Measurements from ENCODE around the gene RTN4RL2. TPM values are rescaled to one million over a fixed set of nuclear protein-coding genes. Genes with fewer than 3 reads are reported as not detected.

Gene RTN4RL2
- total and polyA plus RNA-seq, 12 donors: 0.24 to 2.1 (median 0.71) TPM; not detected in 3

DNA sequence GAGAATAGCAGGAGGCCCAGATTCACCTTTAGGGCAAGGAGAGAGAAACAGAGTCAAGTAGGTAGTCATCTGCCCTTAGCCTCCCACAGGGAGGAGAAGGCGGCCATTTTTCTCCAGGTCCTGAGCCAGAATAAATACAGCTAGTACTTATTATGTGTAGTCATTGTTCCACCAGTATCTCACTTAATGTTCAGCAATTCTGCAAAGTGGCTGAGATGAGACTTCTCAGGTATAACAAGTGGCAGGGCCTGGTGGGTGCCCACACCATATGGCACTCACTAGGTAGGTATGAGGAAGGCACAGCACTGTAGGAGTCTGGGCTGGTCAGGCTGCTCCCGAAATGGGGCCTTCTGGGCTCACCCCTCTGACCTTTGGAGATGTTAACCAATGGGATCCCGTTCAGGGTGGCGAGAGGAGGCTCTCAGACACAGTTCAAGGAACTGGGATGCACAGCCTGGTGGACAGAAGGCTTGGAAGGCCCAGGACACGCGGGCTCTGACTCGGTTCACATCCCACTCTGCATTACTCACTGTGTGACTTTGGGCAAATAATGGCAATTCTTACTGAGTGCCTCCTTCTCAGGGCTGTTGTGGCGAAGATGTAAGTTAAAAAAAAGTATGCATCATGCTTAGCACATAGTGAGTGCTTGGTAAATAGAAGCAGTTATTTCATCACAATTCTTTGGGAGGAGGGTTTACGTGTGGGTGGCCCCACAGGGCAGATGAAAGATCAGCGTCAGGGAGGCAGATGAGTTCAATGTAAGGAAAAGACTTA, 25.1 kb downstream of the RTN4RL2 start:
- TF ChIP-seq, protein P1, sequence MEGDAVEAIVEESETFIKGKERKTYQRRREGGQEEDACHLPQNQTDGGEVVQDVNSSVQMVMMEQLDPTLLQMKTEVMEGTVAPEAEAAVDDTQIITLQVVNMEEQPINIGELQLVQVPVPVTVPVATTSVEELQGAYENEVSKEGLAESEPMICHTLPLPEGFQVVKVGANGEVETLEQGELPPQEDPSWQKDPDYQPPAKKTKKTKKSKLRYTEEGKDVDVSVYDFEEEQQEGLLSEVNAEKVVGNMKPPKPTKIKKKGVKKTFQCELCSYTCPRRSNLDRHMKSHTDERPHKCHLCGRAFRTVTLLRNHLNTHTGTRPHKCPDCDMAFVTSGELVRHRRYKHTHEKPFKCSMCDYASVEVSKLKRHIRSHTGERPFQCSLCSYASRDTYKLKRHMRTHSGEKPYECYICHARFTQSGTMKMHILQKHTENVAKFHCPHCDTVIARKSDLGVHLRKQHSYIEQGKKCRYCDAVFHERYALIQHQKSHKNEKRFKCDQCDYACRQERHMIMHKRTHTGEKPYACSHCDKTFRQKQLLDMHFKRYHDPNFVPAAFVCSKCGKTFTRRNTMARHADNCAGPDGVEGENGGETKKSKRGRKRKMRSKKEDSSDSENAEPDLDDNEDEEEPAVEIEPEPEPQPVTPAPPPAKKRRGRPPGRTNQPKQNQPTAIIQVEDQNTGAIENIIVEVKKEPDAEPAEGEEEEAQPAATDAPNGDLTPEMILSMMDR (IDR thresholded peaks at IDR 0.05): no peak
- no peak for TF ChIP-seq POLR2A (IDR thresholded peaks at IDR 0.05)

DNA sequence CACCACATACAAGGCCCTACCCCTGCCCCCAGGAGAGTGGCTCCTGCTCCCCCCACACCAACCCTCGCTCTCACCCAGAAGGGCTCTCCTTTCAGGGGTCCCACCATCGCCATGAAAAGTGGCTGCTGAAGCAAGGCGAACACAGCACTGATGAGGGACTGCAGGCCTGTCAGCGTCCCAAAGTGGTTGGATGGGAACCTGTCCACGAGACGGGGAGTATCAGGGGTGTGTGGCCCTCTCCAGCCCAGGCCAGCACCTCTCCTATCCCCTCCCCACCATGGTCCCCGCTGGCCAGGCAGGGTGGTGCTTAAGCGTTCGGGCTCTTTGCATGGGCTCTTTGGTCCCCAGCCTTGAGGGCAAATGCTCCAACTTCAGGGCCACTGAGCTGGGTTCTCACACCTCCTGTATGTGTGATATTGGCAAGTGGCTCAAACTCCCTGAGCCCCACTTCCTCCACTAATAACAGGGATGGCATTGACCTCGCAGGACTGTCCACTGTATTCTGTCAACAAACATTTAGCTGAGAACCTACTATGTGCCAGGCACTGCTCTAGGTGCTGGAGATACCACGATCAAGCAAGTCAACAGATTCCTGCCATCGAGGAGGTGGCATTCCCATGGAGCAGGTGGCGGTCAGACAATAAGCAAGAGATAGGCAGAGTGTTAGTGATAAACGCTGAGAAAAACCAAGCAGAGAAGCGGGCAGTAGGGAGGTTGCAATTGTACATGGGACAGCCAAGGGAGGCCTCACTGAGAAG, 26.9 kb downstream of the RTN4RL2 start:
- H3K4me1 ChIP-seq (replicated peaks in 1 of 2): peaks cover 7 to 12% of the 10 kb centered on the region in 2 donors
- intact Hi-C loops (cut with DNase I): loop anchor here in 1 of 2 donors (10.0 kb wide), 1 partner anchor 142 kb away; no protein-coding TSS in a partner anchor
- no peaks in the 10 kb centered on the region for H3K9me3 ChIP-seq (replicated peaks in 1 of 3)
- TF ChIP-seq, protein P1 (IDR thresholded peaks at IDR 0.05): no peak
- no peak for TF ChIP-seq POLR2A (IDR thresholded peaks at IDR 0.05)
- peaks cover 0 to 5% of the 10 kb centered on the region in 2 donors for H3K36me3 ChIP-seq (replicated peaks in 1 of 2)
- no peak overlapping the region for H3K27ac ChIP-seq
- no peak overlapping the region for H3K4me3 ChIP-seq
- 93 to 96% (median 94%) methylated on average over 12 to 15 of the region's 15 CpGs for WGBS, 4 donors
- no peaks in the 10 kb centered on the region for H3K27me3 ChIP-seq
- no peak for DNase-seq

More for the DNA sequence above, 25.1 kb downstream of the RTN4RL2 start:
- Histone ChIP-seq H3K27me3 (no peaks in the 10 kb centered on the region), H3K4me1 (replicated peaks in 1 of 2) (peaks cover 7 to 12% of the 10 kb centered on the region in 2 donors), H3K9me3 (replicated peaks in 1 of 3) (no peaks in the 10 kb centered on the region), H3K36me3 (replicated peaks in 1 of 2) (peaks cover 0 to 5% of the 10 kb centered on the region in 2 donors), H3K27ac (no peak overlapping the region), H3K4me3 (no peak overlapping the region)
- no peak for DNase-seq
- intact Hi-C loops (cut with DNase I): loop anchor here in 1 of 2 donors (10.0 kb wide), 1 partner anchor 141 kb away; no protein-coding TSS in a partner anchor
- WGBS, 4 donors: 89 to 94% (median 91%) methylated on average over 8 to 10 of the region's 10 CpGs

DNA sequence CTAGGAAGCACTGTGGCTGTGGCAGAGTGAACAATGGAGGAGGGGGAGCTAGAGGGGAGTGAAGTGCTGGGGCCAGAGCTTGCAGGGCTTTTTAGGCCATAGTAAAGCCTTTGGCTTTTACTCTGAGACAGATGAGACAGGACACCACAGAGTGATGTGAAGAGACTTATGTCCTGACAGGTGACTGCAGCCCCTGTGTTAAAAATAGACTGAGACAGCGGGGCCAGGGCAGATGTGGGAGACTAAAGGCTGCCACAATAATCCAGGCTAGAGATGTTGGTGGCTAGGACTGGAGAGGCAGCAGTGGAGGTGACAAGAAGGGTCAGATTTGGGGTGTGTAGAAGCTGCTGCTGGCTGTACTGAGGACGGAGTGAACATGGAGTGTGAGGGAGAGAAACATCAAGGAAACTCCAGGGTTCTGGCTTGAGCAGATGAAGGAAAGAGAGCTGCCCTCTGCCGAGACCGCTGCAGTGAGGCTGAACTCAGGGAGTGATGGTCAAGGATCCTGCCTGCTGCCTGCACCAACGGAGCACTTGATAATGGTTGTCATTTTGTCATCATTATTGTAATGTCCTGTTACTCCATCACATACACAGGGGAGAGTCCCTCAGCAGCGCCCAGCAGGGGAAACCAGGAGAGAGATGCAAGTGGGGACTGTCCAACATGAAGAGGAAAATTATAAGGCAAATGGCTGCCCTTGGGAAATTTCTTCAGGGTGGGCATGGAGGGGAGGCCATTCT, 27.8 kb downstream of the RTN4RL2 start:
- H3K27me3 ChIP-seq: no peaks in the 10 kb centered on the region
- peaks cover 0 to 5% of the 10 kb centered on the region in 2 donors for H3K36me3 ChIP-seq (replicated peaks in 1 of 2)
- intact Hi-C loops (cut with DNase I): loop anchor here in 1 of 2 donors (10.0 kb wide), 1 partner anchor 143 kb away; no protein-coding TSS in a partner anchor
- no peak for DNase-seq
- no peak overlapping the region for H3K27ac ChIP-seq
- 84 to 89% (median 86%) methylated on average over 6 of the region's 6 CpGs for WGBS, 4 donors
- H3K4me3 ChIP-seq: no peak overlapping the region
- TF ChIP-seq, protein P1 (IDR thresholded peaks at IDR 0.05): no peak
- no peak for TF ChIP-seq POLR2A (IDR thresholded peaks at IDR 0.05)
- peaks cover 2 to 3% of the 10 kb centered on the region in 2 donors for H3K4me1 ChIP-seq (replicated peaks in 1 of 2)
- H3K9me3 ChIP-seq (replicated peaks in 1 of 3): no peaks in the 10 kb centered on the region
